CD4-positive, alpha-beta memory T cell (primary cell): ENCODE measurements around the gene CACNA1B. TPM values are rescaled to one million over a fixed set of nuclear protein-coding genes. Genes with fewer than 3 reads are reported as not detected.

Experiments used
- CTCF ChIA-PET: fragments of 350-600 bp; sonication (Branson Sonifier 250); formaldehyde crosslinking; loops from one replicate; lab custom pipeline; 2021; ENCODE audit warnings: inconsistent platforms; ENCODE audit not compliant: partially characterized antibody; lab: Charles Lee
- POLR2A ChIA-PET: fragments of 350-600 bp; sonication (Branson Sonifier 250); formaldehyde crosslinking; loops from one replicate; lab custom pipeline; 2021; ENCODE audit not compliant: partially characterized antibody; lab: Charles Lee
- DNase-seq, 5 donors: peaks; one replicate each; pipeline versions ENCODE4 v3.0.0 to v3.0.0-alpha.2; 2020 to 2022; ENCODE audit warnings: mixed read lengths in 1 of 5
- H3K27ac ChIP-seq: one replicate; pipeline ENCODE4 v1.7.0; 2013; ENCODE audit warnings: low read depth, low read length
- H3K27me3 ChIP-seq: 2 replicates; pipeline ENCODE4 v1.7.0; 2013; ENCODE audit warnings: mild to moderate bottlenecking, low read length, moderate library complexity; ENCODE audit not compliant: insufficient read depth
- H3K36me3 ChIP-seq: 2 replicates; pipeline ENCODE4 v1.7.0; 2013; ENCODE audit warnings: mild to moderate bottlenecking, low read length, moderate library complexity; ENCODE audit not compliant: insufficient read depth
- H3K4me1 ChIP-seq: 2 replicates; pipeline ENCODE4 v1.7.0; 2013; ENCODE audit warnings: mild to moderate bottlenecking, low read length, moderate library complexity; ENCODE audit not compliant: insufficient read depth
- H3K4me3 ChIP-seq, 2 donors: one replicate each; pipeline ENCODE4 v1.7.0; 2013; ENCODE audit warnings: low read length in 2 of 2, mild to moderate bottlenecking in 1 of 2
- H3K9me3 ChIP-seq, 2 donors: one replicate each; pipeline ENCODE4 v1.7.0; 2013; ENCODE audit warnings: low read length in 2 of 2, control low read depth in 1 of 2; ENCODE audit not compliant: control insufficient read depth in 1 of 2
- H3K27ac Mint-ChIP-seq, 7 donors: one replicate each; pipeline ENCODE4 v1.8.0; 2020 to 2021; ENCODE audit warnings: mixed read lengths in 7 of 7, mild to moderate bottlenecking in 6 of 7, inconsistent platforms in 3 of 7, moderate library complexity in 3 of 7
- H3K27me3 Mint-ChIP-seq, 2 donors: one replicate each; pipeline ENCODE4 v1.8.0; 2020 to 2021; ENCODE audit warnings: mixed read lengths in 2 of 2
- H3K36me3 Mint-ChIP-seq, 2 donors: one replicate each; pipeline ENCODE4 v1.8.0; 2020 to 2021; ENCODE audit warnings: mixed read lengths in 2 of 2, inconsistent platforms in 1 of 2, mild to moderate bottlenecking in 1 of 2
- H3K4me1 Mint-ChIP-seq, 4 donors: one replicate each; pipeline ENCODE4 v1.8.0; 2020 to 2021; ENCODE audit warnings: mixed read lengths in 4 of 4, mild to moderate bottlenecking in 1 of 4
- H3K4me3 Mint-ChIP-seq, 8 donors: one replicate each; pipeline ENCODE4 v1.8.0; 2020 to 2021; ENCODE audit warnings: mixed read lengths in 8 of 8, mild to moderate bottlenecking in 7 of 8, moderate library complexity in 6 of 8, inconsistent platforms in 3 of 8
- H3K9me3 Mint-ChIP-seq, 8 donors: one replicate each; pipeline ENCODE4 v1.8.0; 2020 to 2021; ENCODE audit warnings: mixed read lengths in 8 of 8, mild to moderate bottlenecking in 5 of 8, inconsistent platforms in 3 of 8, moderate library complexity in 1 of 8
- intact Hi-C: fragments of 100-400 bp; cut with micrococcal nuclease; formaldehyde crosslinking; loops from one replicate; pipeline ENCODE4 v1.15.1; 2023
- polyA plus RNA-seq, 2 donors: library from polyadenylated mRNA; unstranded; fragments of 300-500 nt; fragmentation: Illumina TruSeq; gene quantifications; one replicate each; pipeline ENCODE4 v1.2.3, GENCODE V29; 2021
- total RNA-seq, 2 experiments: library from RNA; stranded (reverse); gene quantifications; one replicate each; pipeline ENCODE4 v1.2.3, GENCODE V29; 2021

Gene CACNA1B
- total and polyA plus RNA-seq, 4 experiments from 2014 or later = not detected

GRCh38 chr9:138099803-138100598 lies 222.4 kb downstream of the CACNA1B start:
- no peak for DNase-seq
- no peak overlapping the region for H3K27ac Mint-ChIP-seq

GRCh38 chr9:138100711-138101350 lies 223.2 kb downstream of the CACNA1B start:
- Mint-ChIP-seq H3K4me1 (no peaks in the 10 kb centered on the region), H3K36me3 (no peaks in the 10 kb centered on the region), H3K4me3 (no peak overlapping the region), H3K9me3 (no peaks in the 10 kb centered on the region), H3K27me3 (peaks cover 0 to 1% of the 10 kb centered on the region in 2 donors), H3K27ac (no peak overlapping the region)
- Histone ChIP-seq H3K4me1 (no peaks in the 10 kb centered on the region), H3K36me3 (no peaks in the 10 kb centered on the region), H3K9me3 (no peaks in the 10 kb centered on the region), H3K27ac (no peak overlapping the region), H3K4me3 (no peak overlapping the region), H3K27me3 (no peaks in the 10 kb centered on the region)
- DNase-seq = no peak
- CTCF ChIA-PET = no interaction called here
- POLR2A ChIA-PET = no interaction called here
- intact Hi-C loops = no loop called here

More at GRCh38 chr9:138099803-138100598, 222.4 kb downstream of the CACNA1B start:
- intact Hi-C loops = no loop called here
- ChIA-PET CTCF (no interaction called here), POLR2A (no interaction called here)
- no peak overlapping the region for H3K4me3 Mint-ChIP-seq
- H3K27me3 Mint-ChIP-seq = no peaks in the 10 kb centered on the region
- Histone ChIP-seq H3K36me3 (no peaks in the 10 kb centered on the region), H3K27ac (no peak overlapping the region), H3K4me1 (no peaks in the 10 kb centered on the region), H3K9me3 (no peaks in the 10 kb centered on the region), H3K27me3 (no peaks in the 10 kb centered on the region), H3K4me3 (no peak overlapping the region)
- H3K4me1 Mint-ChIP-seq = no peaks in the 10 kb centered on the region
- H3K36me3 Mint-ChIP-seq = no peaks in the 10 kb centered on the region
- no peaks in the 10 kb centered on the region for H3K9me3 Mint-ChIP-seq

DNA sequence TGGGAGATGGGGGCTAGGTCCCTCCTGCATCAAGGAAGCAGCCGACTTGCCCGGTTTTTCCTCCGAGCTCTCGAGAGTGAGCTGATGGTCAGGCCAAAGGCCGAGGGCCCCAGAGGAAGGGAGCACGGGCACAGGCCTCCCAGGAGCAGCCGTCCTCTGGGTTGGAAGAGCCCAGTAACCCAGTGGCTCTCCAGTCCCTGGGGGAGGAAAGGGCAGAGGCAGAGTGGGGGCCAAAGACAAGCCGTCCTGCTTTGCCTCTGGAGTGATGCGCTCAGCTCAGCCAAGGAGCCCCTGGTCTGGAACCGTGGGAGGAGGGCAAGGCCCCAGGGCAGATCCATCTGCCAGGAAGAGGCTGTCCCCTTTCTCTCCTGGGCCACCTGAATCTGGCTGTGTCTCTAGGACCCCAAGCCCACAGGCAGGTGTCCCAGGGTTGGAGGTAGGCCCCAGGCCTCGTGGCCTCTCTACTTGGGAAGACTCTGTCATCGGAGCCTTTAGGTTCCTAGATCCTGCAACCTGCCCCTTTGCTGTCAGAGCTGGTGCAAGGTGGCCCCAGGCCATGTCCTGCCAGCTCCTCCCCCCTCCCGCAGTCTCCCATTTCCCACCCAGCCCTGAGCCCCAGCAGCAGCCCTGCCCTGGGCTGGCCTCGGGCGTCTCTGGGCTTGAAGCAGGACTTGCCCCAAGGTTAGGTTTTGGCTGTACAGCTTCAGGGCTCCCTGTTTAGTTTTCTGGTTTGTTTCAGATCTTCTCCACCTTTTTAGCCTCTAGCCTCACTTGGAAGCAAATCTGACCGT lies 224.1 kb downstream of the CACNA1B start:
- Histone ChIP-seq H3K9me3 (no peaks in the 10 kb centered on the region), H3K27me3 (no peaks in the 10 kb centered on the region), H3K4me1 (no peaks in the 10 kb centered on the region), H3K27ac (no peak overlapping the region), H3K4me3 (no peak overlapping the region), H3K36me3 (no peaks in the 10 kb centered on the region)
- no peaks in the 10 kb centered on the region for H3K36me3 Mint-ChIP-seq
- H3K27ac Mint-ChIP-seq = no peak overlapping the region
- H3K27me3 Mint-ChIP-seq = peaks cover under 1 to 2% of the 10 kb centered on the region in 2 donors
- intact Hi-C loops = no loop called here
- no peaks in the 10 kb centered on the region for H3K9me3 Mint-ChIP-seq
- ChIA-PET CTCF (no interaction called here), POLR2A (no interaction called here)
- DNase-seq = no peak
- no peaks in the 10 kb centered on the region for H3K4me1 Mint-ChIP-seq
- no peak overlapping the region for H3K4me3 Mint-ChIP-seq

- CTCF ChIA-PET = no interaction called here
- Histone ChIP-seq H3K27ac (no peak overlapping the region), H3K4me3 (no peak overlapping the region), H3K36me3 (no peaks in the 10 kb centered on the region), H3K9me3 (no peaks in the 10 kb centered on the region), H3K27me3 (no peaks in the 10 kb centered on the region), H3K4me1 (no peaks in the 10 kb centered on the region)
- H3K27ac Mint-ChIP-seq = no peak overlapping the region
- no peaks in the 10 kb centered on the region for H3K4me1 Mint-ChIP-seq
- no peak overlapping the region for H3K4me3 Mint-ChIP-seq
- peaks cover 4 to 6% of the 10 kb centered on the region in 2 donors for H3K27me3 Mint-ChIP-seq
- POLR2A ChIA-PET = no interaction called here
- H3K36me3 Mint-ChIP-seq = no peaks in the 10 kb centered on the region
- no peak for DNase-seq
- intact Hi-C loops = no loop called here
- H3K9me3 Mint-ChIP-seq = no peaks in the 10 kb centered on the region
These were observed 224.9 kb downstream of the CACNA1B start for GRCh38 chr9:138102246-138103051.

- Histone ChIP-seq H3K27ac (no peak overlapping the region), H3K4me1 (no peaks in the 10 kb centered on the region), H3K9me3 (no peaks in the 10 kb centered on the region), H3K4me3 (no peak overlapping the region), H3K27me3 (no peaks in the 10 kb centered on the region), H3K36me3 (no peaks in the 10 kb centered on the region)
- no peak for DNase-seq
- intact Hi-C loops = no loop called here
- Mint-ChIP-seq H3K9me3 (no peaks in the 10 kb centered on the region), H3K36me3 (no peaks in the 10 kb centered on the region), H3K4me3 (no peak overlapping the region), H3K4me1 (no peaks in the 10 kb centered on the region), H3K27ac (no peak overlapping the region), H3K27me3 (peaks cover 4 to 6% of the 10 kb centered on the region in 2 donors)
- ChIA-PET POLR2A (no interaction called here), CTCF (no interaction called here)
These were observed 225.7 kb downstream of the CACNA1B start for GRCh38 chr9:138103111-138103848.

GRCh38 chr9:138103849-138104206 lies 226.2 kb downstream of the CACNA1B start:
- H3K27ac ChIP-seq = no peak overlapping the region
- no peak overlapping the region for H3K4me3 Mint-ChIP-seq
- CTCF ChIA-PET = no interaction called here
- no peaks in the 10 kb centered on the region for H3K9me3 Mint-ChIP-seq
- H3K4me1 ChIP-seq = no peaks in the 10 kb centered on the region
- no peaks in the 10 kb centered on the region for H3K4me1 Mint-ChIP-seq
- no peaks in the 10 kb centered on the region for H3K36me3 ChIP-seq
- no peaks in the 10 kb centered on the region for H3K27me3 ChIP-seq
- H3K27me3 Mint-ChIP-seq = peaks cover 4 to 6% of the 10 kb centered on the region in 2 donors
- POLR2A ChIA-PET = no interaction called here
- H3K9me3 ChIP-seq = no peaks in the 10 kb centered on the region
- H3K4me3 ChIP-seq = no peak overlapping the region
- no peak for DNase-seq
- H3K27ac Mint-ChIP-seq = no peak overlapping the region
- no peaks in the 10 kb centered on the region for H3K36me3 Mint-ChIP-seq
- intact Hi-C loops = no loop called here
